ENCODE data around the gene FGFR3.

Gene FGFR3

GRCh38 chr4:1792832-1793495 is at the start of gene FGFR3:
TSS of gene FGFR3 (plus strand) at chr4:1793293. CDS start at chr4:1793935, 642 bp downstream.
- DNase-seq (ENCODE audit: low read depth) = peak; percentile 19

- no peak for DNase-seq (ENCODE audit: low read depth)
Measured at GRCh38 chr4:1743551-1743950, 49.5 kb upstream of the FGFR3 start.

GRCh38 chr4:1743975-1744374 is 49.1 kb upstream of the FGFR3 start:
- DNase-seq (ENCODE audit: low read depth) = no peak

- DNase-seq (ENCODE audit: low read depth) = no peak
Measured at GRCh38 chr4:1744552-1744951, 48.5 kb upstream of the FGFR3 start.

- no peak for DNase-seq (ENCODE audit: low read depth)
Measured at GRCh38 chr4:1745165-1745564, 47.9 kb upstream of the FGFR3 start.

GRCh38 chr4:1745697-1746096 is 47.4 kb upstream of the FGFR3 start:
- DNase-seq (ENCODE audit: low read depth) = no peak

GRCh38 chr4:1746265-1746691 is 46.8 kb upstream of the FGFR3 start:
- DNase-seq (ENCODE audit: low read depth) = peak; percentile 76

GRCh38 chr4:1746919-1747602 is 46.0 kb upstream of the FGFR3 start:
- no peak for DNase-seq (ENCODE audit: low read depth)

- no peak for DNase-seq (ENCODE audit: low read depth)
Measured at GRCh38 chr4:1747603-1747967, 45.5 kb upstream of the FGFR3 start.

GRCh38 chr4:1748465-1748995 is 44.6 kb upstream of the FGFR3 start:
- peak; percentile 68 for DNase-seq (ENCODE audit: low read depth)

GRCh38 chr4:1749370-1749769 is 43.7 kb upstream of the FGFR3 start:
- DNase-seq (ENCODE audit: low read depth) = no peak

- no peak for DNase-seq (ENCODE audit: low read depth)
Measured at GRCh38 chr4:1749826-1750225, 43.3 kb upstream of the FGFR3 start.

GRCh38 chr4:1750381-1751154 is 42.5 kb upstream of the FGFR3 start:
- DNase-seq (ENCODE audit: low read depth) = no peak

- no peak for DNase-seq (ENCODE audit: low read depth)
Measured at GRCh38 chr4:1751155-1751918, 41.8 kb upstream of the FGFR3 start.

GRCh38 chr4:1751919-1752283 is 41.2 kb upstream of the FGFR3 start:
- no peak for DNase-seq (ENCODE audit: low read depth)

GRCh38 chr4:1752284-1753041 is 40.6 kb upstream of the FGFR3 start:
- DNase-seq (ENCODE audit: low read depth) = no peak

GRCh38 chr4:1753294-1753696 is 39.8 kb upstream of the FGFR3 start:
- DNase-seq (ENCODE audit: low read depth) = no peak

GRCh38 chr4:1753697-1754311 is 39.3 kb upstream of the FGFR3 start:
- no peak for DNase-seq (ENCODE audit: low read depth)

- DNase-seq (ENCODE audit: low read depth) = no peak
Measured at GRCh38 chr4:1754336-1754735, 38.8 kb upstream of the FGFR3 start.

GRCh38 chr4:1755297-1755696 is 37.8 kb upstream of the FGFR3 start:
- no peak for DNase-seq (ENCODE audit: low read depth)

GRCh38 chr4:1756079-1756478 is 37.0 kb upstream of the FGFR3 start:
- DNase-seq (ENCODE audit: low read depth) = no peak

Data from stimulated activated CD8-positive, alpha-beta memory T cell treated with anti-CD3 and anti-CD28 coated beads, Interleukin-7, amount 100 ng/mL, for 24 hours (primary cell).